GM12878 (cell line): Measurements from ENCODE around the gene KIAA1328.

Experiments used
- ATF2 ChIP-seq: IDR thresholded peaks from 2 replicates; pipeline ENCODE4 v1.6.1; 2012; ENCODE audit warnings: low read length, inconsistent platforms
- BHLHE40 ChIP-seq, 2 experiments: fragments of 450-650 bp in 1 of 2; IDR thresholded peaks; 2 replicates each; pipeline ENCODE4 v1.6.1; 2011 to 2017; ENCODE audit warnings: low read depth in 2 of 2, borderline replicate concordance in 1 of 2, improper control_type of control experiment in 1 of 2, low read length in 1 of 2, mild to moderate bottlenecking in 1 of 2
- CEBPB ChIP-seq, 2 experiments: fragments of 150-350 bp in 1 of 2; IDR thresholded peaks; 2 replicates each; pipeline ENCODE4 v1.6.1; 2012 to 2014; ENCODE audit warnings: low read depth in 2 of 2, low read length in 2 of 2, borderline replicate concordance in 1 of 2, inconsistent platforms in 1 of 2
- CREB1 ChIP-seq: IDR thresholded peaks from 2 replicates; pipeline ENCODE4 v1.6.1; 2012; ENCODE audit warnings: low read depth, mild to moderate bottlenecking, inconsistent platforms
- HDAC2 ChIP-seq: fragments of 200-600 bp; sonication (generic); IDR thresholded peaks from 2 replicates; pipeline ENCODE4 v1.6.1; 2017
- TF ChIP-seq, protein P1 (sequence below), 3 experiments: IDR thresholded peaks in 2 of 3; conservative IDR thresholded peaks in 1 of 3; 2 replicates each; pipeline ENCODE4 v1.5.1; 2011; ENCODE audit warnings: low read depth in 3 of 3, low read length in 3 of 3, mild to moderate bottlenecking in 3 of 3, control low read depth in 2 of 3, moderate library complexity in 2 of 3, inconsistent platforms in 1 of 3, mixed read lengths in 1 of 3; ENCODE audit not compliant: control insufficient read depth in 2 of 3, insufficient read depth in 1 of 3; ENCODE audit errors: extremely low read depth in 1 of 3

GRCh38 chr18:36953047-36953446 lies 124.1 kb downstream of the KIAA1328 start:
- TF ChIP-seq HDAC2 (no peak), CREB1 (no peak), CEBPB (IDR thresholded peaks at IDR 0.05; ENCODE audit: borderline replicate concordance in 1 of 2, low read depth in 2 of 2, low read length in 2 of 2) (no peak), BHLHE40 (IDR thresholded peaks at IDR 0.05; ENCODE audit: borderline replicate concordance in 1 of 2, low read depth in 2 of 2, low read length in 1 of 2) (no peak), ATF2 (no peak)
- TF ChIP-seq, protein P1, sequence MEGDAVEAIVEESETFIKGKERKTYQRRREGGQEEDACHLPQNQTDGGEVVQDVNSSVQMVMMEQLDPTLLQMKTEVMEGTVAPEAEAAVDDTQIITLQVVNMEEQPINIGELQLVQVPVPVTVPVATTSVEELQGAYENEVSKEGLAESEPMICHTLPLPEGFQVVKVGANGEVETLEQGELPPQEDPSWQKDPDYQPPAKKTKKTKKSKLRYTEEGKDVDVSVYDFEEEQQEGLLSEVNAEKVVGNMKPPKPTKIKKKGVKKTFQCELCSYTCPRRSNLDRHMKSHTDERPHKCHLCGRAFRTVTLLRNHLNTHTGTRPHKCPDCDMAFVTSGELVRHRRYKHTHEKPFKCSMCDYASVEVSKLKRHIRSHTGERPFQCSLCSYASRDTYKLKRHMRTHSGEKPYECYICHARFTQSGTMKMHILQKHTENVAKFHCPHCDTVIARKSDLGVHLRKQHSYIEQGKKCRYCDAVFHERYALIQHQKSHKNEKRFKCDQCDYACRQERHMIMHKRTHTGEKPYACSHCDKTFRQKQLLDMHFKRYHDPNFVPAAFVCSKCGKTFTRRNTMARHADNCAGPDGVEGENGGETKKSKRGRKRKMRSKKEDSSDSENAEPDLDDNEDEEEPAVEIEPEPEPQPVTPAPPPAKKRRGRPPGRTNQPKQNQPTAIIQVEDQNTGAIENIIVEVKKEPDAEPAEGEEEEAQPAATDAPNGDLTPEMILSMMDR (IDR thresholded peaks at IDR 0.05 in 2 of 3, conservative IDR thresholded peaks at IDR 0.05 in 1 of 3; ENCODE audit: control insufficient read depth in 2 of 3, extremely low read depth in 1 of 3, insufficient read depth in 1 of 3, low read depth in 3 of 3, low read length in 3 of 3) = no peak
